ENCODE data around the gene PXDN. TPM values are rescaled to one million over a fixed set of nuclear protein-coding genes. Genes with fewer than 3 reads are reported as not detected.
A peak's percentile ranks its signal among the peaks of the same experiment; 100 is the strongest.

PXDN gene
- total RNA-seq, 2 donors from 2014 or later, result 9.5 to 20.0 TPM

- TF ChIP-seq, protein P1, sequence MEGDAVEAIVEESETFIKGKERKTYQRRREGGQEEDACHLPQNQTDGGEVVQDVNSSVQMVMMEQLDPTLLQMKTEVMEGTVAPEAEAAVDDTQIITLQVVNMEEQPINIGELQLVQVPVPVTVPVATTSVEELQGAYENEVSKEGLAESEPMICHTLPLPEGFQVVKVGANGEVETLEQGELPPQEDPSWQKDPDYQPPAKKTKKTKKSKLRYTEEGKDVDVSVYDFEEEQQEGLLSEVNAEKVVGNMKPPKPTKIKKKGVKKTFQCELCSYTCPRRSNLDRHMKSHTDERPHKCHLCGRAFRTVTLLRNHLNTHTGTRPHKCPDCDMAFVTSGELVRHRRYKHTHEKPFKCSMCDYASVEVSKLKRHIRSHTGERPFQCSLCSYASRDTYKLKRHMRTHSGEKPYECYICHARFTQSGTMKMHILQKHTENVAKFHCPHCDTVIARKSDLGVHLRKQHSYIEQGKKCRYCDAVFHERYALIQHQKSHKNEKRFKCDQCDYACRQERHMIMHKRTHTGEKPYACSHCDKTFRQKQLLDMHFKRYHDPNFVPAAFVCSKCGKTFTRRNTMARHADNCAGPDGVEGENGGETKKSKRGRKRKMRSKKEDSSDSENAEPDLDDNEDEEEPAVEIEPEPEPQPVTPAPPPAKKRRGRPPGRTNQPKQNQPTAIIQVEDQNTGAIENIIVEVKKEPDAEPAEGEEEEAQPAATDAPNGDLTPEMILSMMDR (IDR thresholded peaks at IDR 0.05), result no peak
- Histone ChIP-seq H3K9me3 (no peaks in the 10 kb centered on the region), H3K4me1 (no peaks in the 10 kb centered on the region), H3K27ac (peak overlapping the region; percentile 50), H3K4me3 (no peak overlapping the region), H3K9ac (ENCODE audit: low read depth in 2 of 2, low read length in 2 of 2) (no peak overlapping the region), H3K36me3 (no peaks in the 10 kb centered on the region), H3K27me3 (no peaks in the 10 kb centered on the region)
- DNase-seq, result peak; percentile 38
- intact Hi-C loops (cut with DNase I), result no loop called here
Observed at GRCh38 chr2:1730015-1730927, 14.0 kb downstream of the PXDN start.

GRCh38 chr2:1729242-1729641, 15.1 kb downstream of the PXDN start:
- Histone ChIP-seq H3K4me3 (no peak overlapping the region), H3K9me3 (no peaks in the 10 kb centered on the region), H3K4me1 (no peaks in the 10 kb centered on the region), H3K27me3 (no peaks in the 10 kb centered on the region), H3K27ac (no peak overlapping the region), H3K9ac (ENCODE audit: low read depth in 2 of 2, low read length in 2 of 2) (no peak overlapping the region), H3K36me3 (no peaks in the 10 kb centered on the region)
- TF ChIP-seq, protein P1 (IDR thresholded peaks at IDR 0.05), result no peak
- peak; percentile 16 for DNase-seq
- intact Hi-C loops (cut with DNase I), result no loop called here

DNA sequence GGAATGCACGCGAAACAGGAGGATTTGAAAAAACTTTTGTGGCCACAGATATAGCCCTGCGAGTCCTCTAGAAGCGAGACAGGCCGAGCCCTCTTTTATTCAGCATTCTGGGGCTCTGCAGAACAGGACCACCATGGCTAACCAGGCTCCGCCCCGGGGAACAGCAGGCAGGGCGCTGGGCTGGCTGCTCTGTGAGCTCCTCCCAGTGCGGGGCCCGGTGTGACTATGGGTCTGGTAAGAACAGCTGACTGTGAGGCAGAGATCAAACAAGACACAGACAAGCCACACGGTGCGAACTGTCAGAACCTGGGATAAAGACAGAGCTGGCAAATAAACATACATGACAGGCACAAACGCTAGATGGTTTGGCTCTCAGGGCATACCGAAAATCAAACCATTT, 15.5 kb downstream of the PXDN start:
- Histone ChIP-seq H3K27me3 (no peaks in the 10 kb centered on the region), H3K27ac (no peak overlapping the region), H3K9ac (ENCODE audit: low read depth in 2 of 2, low read length in 2 of 2) (no peak overlapping the region), H3K36me3 (no peaks in the 10 kb centered on the region), H3K9me3 (no peaks in the 10 kb centered on the region), H3K4me3 (no peak overlapping the region), H3K4me1 (no peaks in the 10 kb centered on the region)
- intact Hi-C loops (cut with DNase I), result no loop called here
- DNase-seq, result peak; percentile 31
- TF ChIP-seq, protein P1 (IDR thresholded peaks at IDR 0.05), result no peak

- H3K27ac ChIP-seq, result no peak overlapping the region
- H3K4me3 ChIP-seq, result no peak overlapping the region
- TF ChIP-seq, protein P1 (IDR thresholded peaks at IDR 0.05), result no peak
- H3K9ac ChIP-seq (ENCODE audit: low read depth in 2 of 2, low read length in 2 of 2), result no peak overlapping the region
- H3K4me1 ChIP-seq, result no peaks in the 10 kb centered on the region
- intact Hi-C loops (cut with DNase I), result no loop called here
- no peaks in the 10 kb centered on the region for H3K9me3 ChIP-seq
- no peaks in the 10 kb centered on the region for H3K27me3 ChIP-seq
- H3K36me3 ChIP-seq, result no peaks in the 10 kb centered on the region
- peak; percentile 12 for DNase-seq
Observed at GRCh38 chr2:1727796-1728474, 16.4 kb downstream of the PXDN start.

DNA sequence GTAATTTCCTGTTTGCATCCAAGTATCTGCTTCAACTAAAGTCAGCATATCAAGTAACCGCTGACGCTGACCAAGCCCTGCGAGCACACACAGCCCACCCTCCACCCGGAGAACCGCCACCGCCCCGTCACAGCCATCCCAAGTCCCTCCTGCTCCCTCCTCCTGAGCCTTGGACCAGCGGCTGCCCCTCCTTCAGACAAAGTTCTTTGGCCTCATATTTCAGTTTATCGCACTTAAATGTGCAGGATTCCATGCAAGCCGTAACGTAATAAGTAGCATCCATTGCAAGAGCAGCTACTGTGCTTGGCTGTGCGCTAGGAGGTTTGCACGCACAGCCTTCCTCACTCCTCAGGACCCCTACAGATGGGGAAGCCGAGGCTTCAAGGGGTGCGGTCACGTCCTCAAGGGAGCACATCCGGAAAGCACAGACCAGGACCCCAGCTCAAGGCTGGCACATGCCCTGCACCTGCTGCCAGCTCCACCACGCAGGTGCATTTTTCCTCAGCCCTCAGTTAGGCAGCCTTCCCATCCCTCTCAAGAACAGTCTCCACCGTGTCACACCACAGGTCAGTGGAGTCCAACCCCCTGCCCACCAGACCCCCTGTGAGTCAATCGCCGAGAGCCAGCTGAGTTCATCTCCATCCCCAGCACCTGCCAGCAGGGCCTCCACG, 17.1 kb downstream of the PXDN start:
- Histone ChIP-seq H3K36me3 (no peaks in the 10 kb centered on the region), H3K9ac (ENCODE audit: low read depth in 2 of 2, low read length in 2 of 2) (no peak overlapping the region), H3K27me3 (no peaks in the 10 kb centered on the region), H3K9me3 (no peaks in the 10 kb centered on the region), H3K4me1 (no peaks in the 10 kb centered on the region), H3K27ac (no peak overlapping the region), H3K4me3 (no peak overlapping the region)
- TF ChIP-seq, protein P1 (IDR thresholded peaks at IDR 0.05), result no peak
- peak; percentile 17 for DNase-seq
- intact Hi-C loops (cut with DNase I), result no loop called here
